H54 (cell line): Measurements from ENCODE around the gene ARHGEF25.
"Not testable (repeated sequence)": the region's sequence is repeated elsewhere in the genome, so short reads cannot be mapped to it uniquely, and the experiment has no call there.

Source experiments
- DNase-seq: peaks from one replicate; pipeline ENCODE4 v3.0.0; 2011; ENCODE audit warnings: low spot score, mixed read lengths; ENCODE audit not compliant: insufficient read length
- FAIRE-seq: peaks from 3 replicates; lab custom pipeline; 2011; peaks lifted over from hg19 to GRCh38; lab: Jason Lieb, UNC
- POLR2A ChIP-seq: IDR thresholded peaks from 2 replicates; pipeline ENCODE4 v1.6.1; 2011; ENCODE audit warnings: low read depth, mild to moderate bottlenecking, low read length

ARHGEF25 gene

GRCh38 chr12:57638096-57638495 is 26.9 kb downstream of the ARHGEF25 start:
- DNase-seq (no peak), FAIRE-seq (no peak)
- TF ChIP-seq POLR2A: no peak

- FAIRE-seq (no peak), DNase-seq (no peak)
- no peak for TF ChIP-seq POLR2A
These were observed 29.2 kb downstream of the ARHGEF25 start for GRCh38 chr12:57640175-57641042.

GRCh38 chr12:57641699-57642442 is 30.6 kb downstream of the ARHGEF25 start:
- no peak for TF ChIP-seq POLR2A
- no peak for FAIRE-seq
- DNase-seq: no peak

- DNase-seq, FAIRE-seq: not testable (repeated sequence)
These were observed 34.9 kb downstream of the ARHGEF25 start for GRCh38 chr12:57645990-57646658.

GRCh38 chr12:57646659-57647049 is 35.4 kb downstream of the ARHGEF25 start:
- not testable (repeated sequence) for FAIRE-seq, DNase-seq

- no peak for TF ChIP-seq POLR2A
- FAIRE-seq: no peak
- no peak for DNase-seq
These were observed 42.8 kb downstream of the ARHGEF25 start for GRCh38 chr12:57654042-57654441.

GRCh38 chr12:57655541-57656240 is 44.5 kb downstream of the ARHGEF25 start:
- FAIRE-seq (no peak), DNase-seq (no peak)
- no peak for TF ChIP-seq POLR2A

- not testable (repeated sequence) for DNase-seq, FAIRE-seq
These were observed 45.2 kb downstream of the ARHGEF25 start for GRCh38 chr12:57656408-57656807.

- TF ChIP-seq POLR2A: no peak
- no peak for FAIRE-seq
- no peak for DNase-seq
These were observed 46.5 kb downstream of the ARHGEF25 start for GRCh38 chr12:57657744-57658143.

- DNase-seq: no peak
- TF ChIP-seq POLR2A: no peak
- no peak for FAIRE-seq
These were observed 47.7 kb downstream of the ARHGEF25 start for GRCh38 chr12:57658890-57659289.

- no peak for DNase-seq
- FAIRE-seq: no peak
- no peak for TF ChIP-seq POLR2A
These were observed 50.1 kb downstream of the ARHGEF25 start for GRCh38 chr12:57661376-57661775.

GRCh38 chr12:57665066-57665820 is 54.0 kb downstream of the ARHGEF25 start:
- DNase-seq, FAIRE-seq: not testable (repeated sequence)
